SK-N-SH treated with all-trans-retinoic acid at 6 μM for 48 hours (cell line): ENCODE data around the gene SARDH.

ENCODE experiments used
- ARNTL ChIP-seq: fragments of 450-650 bp; formaldehyde crosslinking; IDR thresholded peaks from 2 replicates; pipeline ENCODE4 v1.5.0; 2020; ENCODE audit warnings: low read depth, mild to moderate bottlenecking, moderate library complexity, borderline replicate concordance
- CSDC2 ChIP-seq: fragments of 250-450 bp; sonication (Bioruptor Pico); IDR thresholded peaks from 2 replicates; pipeline ENCODE4 v1.5.0; 2020; ENCODE audit warnings: mild to moderate bottlenecking, moderate library complexity
- GLIS3 ChIP-seq: fragments of 250-450 bp; sonication (Bioruptor Pico); IDR thresholded peaks from 2 replicates; pipeline ENCODE4 v1.5.0; 2020; ENCODE audit warnings: mild to moderate bottlenecking, moderate library complexity
- ISL1 ChIP-seq: fragments of 250-450 bp; sonication (Bioruptor Pico); IDR thresholded peaks from 2 replicates; pipeline ENCODE4 v2.1.2; 2022; ENCODE audit warnings: mild to moderate bottlenecking, moderate library complexity
- RARB ChIP-seq: fragments of 250-450 bp; sonication (Bioruptor Pico); IDR thresholded peaks from 2 replicates; pipeline ENCODE4 v1.8.0; 2021; ENCODE audit warnings: mild to moderate bottlenecking, moderate library complexity
- ZC3H10 ChIP-seq: fragments of 250-450 bp; sonication (Bioruptor Pico); IDR thresholded peaks from 2 replicates; pipeline ENCODE4 v1.5.1; 2021; ENCODE audit warnings: mild to moderate bottlenecking, moderate library complexity
- ZFP3 ChIP-seq: fragments of 250-450 bp; sonication (Bioruptor Pico); IDR thresholded peaks from 2 replicates; pipeline ENCODE4 v1.5.0; 2020; ENCODE audit warnings: mild to moderate bottlenecking, moderate library complexity
- ZFP30 ChIP-seq: fragments of 450-650 bp; formaldehyde crosslinking; IDR thresholded peaks from 2 replicates; pipeline ENCODE4 v1.5.0; 2022; ENCODE audit warnings: mild to moderate bottlenecking, moderate library complexity
- ZNF565 ChIP-seq: fragments of 450-650 bp; formaldehyde crosslinking; conservative IDR thresholded peaks from 2 replicates; pipeline ENCODE4 v1.5.0; 2020; ENCODE audit warnings: low read depth, mild to moderate bottlenecking, moderate library complexity
- ZNF70 ChIP-seq: fragments of 450-650 bp; formaldehyde crosslinking; IDR thresholded peaks from 2 replicates; pipeline ENCODE4 v1.5.0; 2020; ENCODE audit warnings: mild to moderate bottlenecking, moderate library complexity
- TF ChIP-seq, protein P1 (sequence below): fragments of 250-450 bp; sonication (Bioruptor Pico); IDR thresholded peaks from 2 replicates; pipeline ENCODE4 v1.5.0; 2020; ENCODE audit warnings: mild to moderate bottlenecking, moderate library complexity
- TF ChIP-seq, protein P2 (sequence below): fragments of 250-450 bp; sonication (Bioruptor Pico); IDR thresholded peaks from 2 replicates; pipeline ENCODE4 v1.5.1; 2020; ENCODE audit warnings: low read depth, mild to moderate bottlenecking, moderate library complexity
- TF ChIP-seq, protein P3 (sequence below): fragments of 250-450 bp; sonication (Bioruptor Pico); IDR thresholded peaks from 2 replicates; pipeline ENCODE4 v1.8.0; 2020; ENCODE audit warnings: mild to moderate bottlenecking, moderate library complexity, borderline replicate concordance
- TF ChIP-seq, protein P4 (sequence below): fragments of 250-450 bp; sonication (Bioruptor Pico); IDR thresholded peaks from 2 replicates; pipeline ENCODE4 v1.8.0; 2021; ENCODE audit warnings: low read depth, mild to moderate bottlenecking, moderate library complexity, borderline replicate concordance

DNA sequence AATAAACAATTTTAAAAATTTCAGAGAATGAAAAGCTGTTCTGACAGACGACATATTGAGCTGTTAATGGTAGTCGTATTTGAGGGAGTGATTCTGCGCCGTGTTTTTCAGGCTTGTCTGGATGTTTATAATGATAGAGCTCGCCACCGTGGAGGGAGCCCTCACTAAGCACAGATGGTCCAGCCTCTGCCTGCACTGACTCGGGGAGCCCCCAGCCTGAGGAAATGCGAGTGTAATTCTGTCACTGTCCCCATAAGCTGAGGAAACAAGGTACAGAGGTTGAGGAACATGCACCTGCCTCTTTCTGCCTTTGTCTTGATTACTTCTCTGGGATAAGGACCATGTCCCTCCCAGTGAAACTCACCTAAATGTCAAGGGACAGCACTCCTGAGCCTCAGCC is 109.4 kb downstream of the SARDH start:
- TF ChIP-seq ZFP3 (CRISPR knock-in tag) (no peak), ZNF565 (CRISPR knock-in tag) (no peak), ARNTL (CRISPR knock-in tag) (no peak), GLIS3 (CRISPR knock-in tag) (no peak), CSDC2 (CRISPR knock-in tag) (no peak), ZFP30 (CRISPR knock-in tag) (no peak), RARB (CRISPR knock-in tag) (no peak), ISL1 (CRISPR knock-in tag) (no peak), ZC3H10 (no peak), ZNF70 (CRISPR knock-in tag) (no peak)
- TF ChIP-seq, protein P1, sequence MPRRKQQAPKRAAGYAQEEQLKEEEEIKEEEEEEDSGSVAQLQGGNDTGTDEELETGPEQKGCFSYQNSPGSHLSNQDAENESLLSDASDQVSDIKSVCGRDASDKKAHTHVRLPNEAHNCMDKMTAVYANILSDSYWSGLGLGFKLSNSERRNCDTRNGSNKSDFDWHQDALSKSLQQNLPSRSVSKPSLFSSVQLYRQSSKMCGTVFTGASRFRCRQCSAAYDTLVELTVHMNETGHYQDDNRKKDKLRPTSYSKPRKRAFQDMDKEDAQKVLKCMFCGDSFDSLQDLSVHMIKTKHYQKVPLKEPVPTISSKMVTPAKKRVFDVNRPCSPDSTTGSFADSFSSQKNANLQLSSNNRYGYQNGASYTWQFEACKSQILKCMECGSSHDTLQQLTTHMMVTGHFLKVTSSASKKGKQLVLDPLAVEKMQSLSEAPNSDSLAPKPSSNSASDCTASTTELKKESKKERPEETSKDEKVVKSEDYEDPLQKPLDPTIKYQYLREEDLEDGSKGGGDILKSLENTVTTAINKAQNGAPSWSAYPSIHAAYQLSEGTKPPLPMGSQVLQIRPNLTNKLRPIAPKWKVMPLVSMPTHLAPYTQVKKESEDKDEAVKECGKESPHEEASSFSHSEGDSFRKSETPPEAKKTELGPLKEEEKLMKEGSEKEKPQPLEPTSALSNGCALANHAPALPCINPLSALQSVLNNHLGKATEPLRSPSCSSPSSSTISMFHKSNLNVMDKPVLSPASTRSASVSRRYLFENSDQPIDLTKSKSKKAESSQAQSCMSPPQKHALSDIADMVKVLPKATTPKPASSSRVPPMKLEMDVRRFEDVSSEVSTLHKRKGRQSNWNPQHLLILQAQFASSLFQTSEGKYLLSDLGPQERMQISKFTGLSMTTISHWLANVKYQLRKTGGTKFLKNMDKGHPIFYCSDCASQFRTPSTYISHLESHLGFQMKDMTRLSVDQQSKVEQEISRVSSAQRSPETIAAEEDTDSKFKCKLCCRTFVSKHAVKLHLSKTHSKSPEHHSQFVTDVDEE (CRISPR knock-in tag) = no peak
- TF ChIP-seq, protein P2, sequence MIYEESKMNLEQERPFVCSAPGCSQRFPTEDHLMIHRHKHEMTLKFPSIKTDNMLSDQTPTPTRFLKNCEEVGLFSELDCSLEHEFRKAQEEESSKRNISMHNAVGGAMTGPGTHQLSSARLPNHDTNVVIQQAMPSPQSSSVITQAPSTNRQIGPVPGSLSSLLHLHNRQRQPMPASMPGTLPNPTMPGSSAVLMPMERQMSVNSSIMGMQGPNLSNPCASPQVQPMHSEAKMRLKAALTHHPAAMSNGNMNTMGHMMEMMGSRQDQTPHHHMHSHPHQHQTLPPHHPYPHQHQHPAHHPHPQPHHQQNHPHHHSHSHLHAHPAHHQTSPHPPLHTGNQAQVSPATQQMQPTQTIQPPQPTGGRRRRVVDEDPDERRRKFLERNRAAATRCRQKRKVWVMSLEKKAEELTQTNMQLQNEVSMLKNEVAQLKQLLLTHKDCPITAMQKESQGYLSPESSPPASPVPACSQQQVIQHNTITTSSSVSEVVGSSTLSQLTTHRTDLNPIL = no peak
- TF ChIP-seq, protein P3, sequence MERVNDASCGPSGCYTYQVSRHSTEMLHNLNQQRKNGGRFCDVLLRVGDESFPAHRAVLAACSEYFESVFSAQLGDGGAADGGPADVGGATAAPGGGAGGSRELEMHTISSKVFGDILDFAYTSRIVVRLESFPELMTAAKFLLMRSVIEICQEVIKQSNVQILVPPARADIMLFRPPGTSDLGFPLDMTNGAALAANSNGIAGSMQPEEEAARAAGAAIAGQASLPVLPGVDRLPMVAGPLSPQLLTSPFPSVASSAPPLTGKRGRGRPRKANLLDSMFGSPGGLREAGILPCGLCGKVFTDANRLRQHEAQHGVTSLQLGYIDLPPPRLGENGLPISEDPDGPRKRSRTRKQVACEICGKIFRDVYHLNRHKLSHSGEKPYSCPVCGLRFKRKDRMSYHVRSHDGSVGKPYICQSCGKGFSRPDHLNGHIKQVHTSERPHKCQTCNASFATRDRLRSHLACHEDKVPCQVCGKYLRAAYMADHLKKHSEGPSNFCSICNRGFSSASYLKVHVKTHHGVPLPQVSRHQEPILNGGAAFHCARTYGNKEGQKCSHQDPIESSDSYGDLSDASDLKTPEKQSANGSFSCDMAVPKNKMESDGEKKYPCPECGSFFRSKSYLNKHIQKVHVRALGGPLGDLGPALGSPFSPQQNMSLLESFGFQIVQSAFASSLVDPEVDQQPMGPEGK = no peak
- TF ChIP-seq, protein P4, sequence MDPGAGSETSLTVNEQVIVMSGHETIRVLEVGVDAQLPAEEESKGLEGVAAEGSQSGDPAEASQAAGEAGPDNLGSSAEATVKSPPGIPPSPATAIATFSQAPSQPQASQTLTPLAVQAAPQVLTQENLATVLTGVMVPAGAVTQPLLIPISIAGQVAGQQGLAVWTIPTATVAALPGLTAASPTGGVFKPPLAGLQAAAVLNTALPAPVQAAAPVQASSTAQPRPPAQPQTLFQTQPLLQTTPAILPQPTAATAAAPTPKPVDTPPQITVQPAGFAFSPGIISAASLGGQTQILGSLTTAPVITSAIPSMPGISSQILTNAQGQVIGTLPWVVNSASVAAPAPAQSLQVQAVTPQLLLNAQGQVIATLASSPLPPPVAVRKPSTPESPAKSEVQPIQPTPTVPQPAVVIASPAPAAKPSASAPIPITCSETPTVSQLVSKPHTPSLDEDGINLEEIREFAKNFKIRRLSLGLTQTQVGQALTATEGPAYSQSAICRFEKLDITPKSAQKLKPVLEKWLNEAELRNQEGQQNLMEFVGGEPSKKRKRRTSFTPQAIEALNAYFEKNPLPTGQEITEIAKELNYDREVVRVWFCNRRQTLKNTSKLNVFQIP (CRISPR knock-in tag) = no peak
